H1 (cell line): ENCODE measurements around the gene GSX1. TPM values are rescaled to one million over a fixed set of nuclear protein-coding genes. Genes with fewer than 3 reads are reported as not detected.

Source experiments
- CTCF ChIA-PET: fragments of 300-600 bp; sonication (Branson Sonifier 250); formaldehyde crosslinking; loops from one replicate; lab custom pipeline; 2021; ENCODE audit not compliant: partially characterized antibody; lab: Charles Lee
- POLR2A ChIA-PET: fragments of 300-600 bp; sonication (Branson Sonifier 250); formaldehyde crosslinking; loops from one replicate; lab custom pipeline; 2021; ENCODE audit warnings: inconsistent platforms; ENCODE audit not compliant: partially characterized antibody; lab: Charles Lee
- DNase-seq, 2 experiments: peaks; one replicate each; pipeline versions ENCODE4 v3.0.0 to v3.0.0-alpha.2; 2010 to 2022; ENCODE audit warnings: low spot score in 2 of 2, low read depth in 1 of 2, mixed read lengths in 1 of 2
- FAIRE-seq: peaks from 2 replicates; lab custom pipeline; 2011; peaks lifted over from hg19 to GRCh38; lab: Jason Lieb, UNC
- H2AFZ ChIP-seq: 2 replicates; pipeline ENCODE4 v1.8.1; 2012; ENCODE audit warnings: low read length, inconsistent platforms
- H2AK5ac ChIP-seq: 2 replicates; pipeline ENCODE4 v1.6.1; 2013; ENCODE audit warnings: low read depth, low read length
- H2BK120ac ChIP-seq: replicated peaks from 2 replicates; pipeline ENCODE3; 2013; ENCODE audit warnings: low read depth, low read length, inconsistent platforms
- H2BK12ac ChIP-seq: 2 replicates; pipeline ENCODE4 v1.6.1; 2013; ENCODE audit warnings: low read depth, low read length
- H2BK15ac ChIP-seq: 2 replicates; pipeline ENCODE4 v1.6.1; 2013; ENCODE audit warnings: low read length
- H2BK20ac ChIP-seq: 2 replicates; pipeline ENCODE4 v1.6.1; 2013; ENCODE audit warnings: low read length
- H2BK5ac ChIP-seq: 2 replicates; pipeline ENCODE4 v1.6.1; 2013; ENCODE audit warnings: low read depth, low read length
- H3K14ac ChIP-seq: 2 replicates; pipeline ENCODE4 v1.6.1; 2013; ENCODE audit warnings: inconsistent platforms; ENCODE audit not compliant: insufficient read length
- H3K18ac ChIP-seq: 2 replicates; pipeline ENCODE4 v1.6.1; 2013; ENCODE audit warnings: low read length; ENCODE audit errors: extremely low read depth
- H3K23ac ChIP-seq: 2 replicates; pipeline ENCODE4 v1.6.1; 2013; ENCODE audit warnings: inconsistent platforms; ENCODE audit not compliant: insufficient read length
- H3K23me2 ChIP-seq: 2 replicates; pipeline ENCODE4 v1.6.1; 2013; ENCODE audit warnings: low read depth, low read length
- H3K27ac ChIP-seq: 2 replicates; pipeline ENCODE4 v1.6.1; 2011; ENCODE audit warnings: low read depth, low read length, inconsistent platforms
- H3K27me3 ChIP-seq, 4 experiments: replicated peaks in 1 of 4; 1 replicate in 1 of 4; 2 replicates in 3 of 4; pipeline versions ENCODE4 v1.6.1 to v1.8.1; 2011 to 2013; ENCODE audit warnings: low read length in 3 of 4, mild to moderate bottlenecking in 3 of 4, inconsistent platforms in 2 of 4, mixed read lengths in 2 of 4, moderate library complexity in 1 of 4; ENCODE audit not compliant: control insufficient read depth in 3 of 4, insufficient read depth in 3 of 4; ENCODE audit errors: extremely low read depth in 1 of 4
- H3K36me3 ChIP-seq, 4 experiments: 2 replicates each; pipeline versions ENCODE4 v1.6.1 to v1.8.1; 2011 to 2013; ENCODE audit warnings: mild to moderate bottlenecking in 4 of 4, low read length in 3 of 4, moderate library complexity in 2 of 4, control low read depth in 1 of 4, inconsistent platforms in 1 of 4; ENCODE audit not compliant: insufficient read depth in 4 of 4, control insufficient read depth in 2 of 4
- H3K4ac ChIP-seq: replicated peaks from 2 replicates; pipeline ENCODE3; 2013; ENCODE audit warnings: low read length, low read depth, mixed read lengths, inconsistent platforms; ENCODE audit not compliant: insufficient read length
- H3K4me1 ChIP-seq, 4 experiments: replicated peaks in 1 of 4; 1 replicate in 1 of 4; 2 replicates in 3 of 4; pipeline versions ENCODE4 v1.6.1 to v1.8.1; 2011 to 2013; ENCODE audit warnings: low read length in 3 of 4, inconsistent platforms in 2 of 4, mixed read lengths in 1 of 4; ENCODE audit not compliant: insufficient read depth in 4 of 4, control insufficient read depth in 3 of 4
- H3K4me2 ChIP-seq, 2 experiments: 2 replicates each; pipeline versions ENCODE4 v1.6.1 to v1.8.1; 2011 to 2013; ENCODE audit warnings: low read depth in 2 of 2, low read length in 2 of 2, control low read depth in 1 of 2, inconsistent platforms in 1 of 2, mild to moderate bottlenecking in 1 of 2; ENCODE audit not compliant: insufficient read depth in 1 of 2
- H3K4me3 ChIP-seq, 4 experiments: fragments of 200-600, 300-600 bp in 1 of 4; sonication (generic), shearing (Covaris generic), sonication (Bioruptor Twin) in 1 of 4; 2 replicates each; pipeline versions ENCODE4 v1.5.1 to v1.8.1; 2011 to 2016; ENCODE audit warnings: low read length in 4 of 4, low read depth in 3 of 4, control low read depth in 2 of 4, inconsistent platforms in 2 of 4, mild to moderate bottlenecking in 2 of 4, mixed read lengths in 1 of 4, moderate library complexity in 1 of 4; ENCODE audit not compliant: insufficient read depth in 2 of 4; ENCODE audit errors: extremely low read depth in 1 of 4
- H3K56ac ChIP-seq: replicated peaks from 2 replicates; pipeline ENCODE3; 2013; ENCODE audit warnings: low read depth, mild to moderate bottlenecking, mixed read lengths, low read length, inconsistent platforms; ENCODE audit not compliant: insufficient read length
- H3K79me1 ChIP-seq: 2 replicates; pipeline ENCODE4 v1.6.1; 2013; ENCODE audit warnings: low read depth, low read length, control low read depth
- H3K79me2 ChIP-seq, 2 experiments: 2 replicates each; pipeline versions ENCODE4 v1.6.1 to v1.8.1; 2012 to 2013; ENCODE audit warnings: low read length in 2 of 2, mild to moderate bottlenecking in 2 of 2, inconsistent platforms in 1 of 2; ENCODE audit not compliant: insufficient read depth in 2 of 2, control insufficient read depth in 1 of 2
- H3K9ac ChIP-seq, 4 experiments: replicated peaks in 1 of 4; 1 replicate in 1 of 4; 2 replicates in 3 of 4; pipeline versions ENCODE4 v1.6.1 to v1.8.1; 2011 to 2013; ENCODE audit warnings: low read depth in 3 of 4, low read length in 3 of 4, control low read depth in 2 of 4, mild to moderate bottlenecking in 2 of 4, moderate library complexity in 2 of 4, inconsistent platforms in 1 of 4; ENCODE audit errors: extremely low read depth in 1 of 4
- H3K9me3 ChIP-seq, 2 experiments: 2 replicates each; pipeline versions ENCODE4 v1.6.1 to v1.8.1; 2012 to 2013; ENCODE audit warnings: mild to moderate bottlenecking in 2 of 2, moderate library complexity in 2 of 2, control low read depth in 1 of 2, inconsistent platforms in 1 of 2, low read depth in 1 of 2, low read length in 1 of 2, mixed read lengths in 1 of 2; ENCODE audit not compliant: insufficient read depth in 2 of 2
- H4K20me1 ChIP-seq, 2 experiments: replicated peaks in 1 of 2; 2 replicates each; pipeline versions ENCODE3 to v1.8.1; 2011 to 2013; ENCODE audit warnings: inconsistent platforms in 2 of 2, low read length in 2 of 2, mild to moderate bottlenecking in 1 of 2; ENCODE audit not compliant: insufficient read depth in 2 of 2, control insufficient read depth in 1 of 2
- H4K5ac ChIP-seq: 2 replicates; pipeline ENCODE4 v1.6.1; 2013; ENCODE audit warnings: low read length, low read depth, mixed read lengths, inconsistent platforms; ENCODE audit not compliant: insufficient read length
- H4K8ac ChIP-seq: 2 replicates; pipeline ENCODE4 v1.8.0; 2013; ENCODE audit warnings: mild to moderate bottlenecking, moderate library complexity, low read length, inconsistent platforms; ENCODE audit not compliant: insufficient read depth; ENCODE audit errors: extremely low read depth
- H4K91ac ChIP-seq: replicated peaks from 2 replicates; pipeline ENCODE3; 2013; ENCODE audit warnings: low read length, mixed read lengths, inconsistent platforms; ENCODE audit not compliant: insufficient read length
- KDM1A ChIP-seq: fragments of 200-600, 300-600 bp; sonication (generic); IDR thresholded peaks from 2 replicates; pipeline ENCODE4 v1.7.1; 2016; ENCODE audit warnings: mild to moderate bottlenecking, low read length, borderline replicate concordance
- RAD21 ChIP-seq, 2 experiments: IDR thresholded peaks in 1 of 2; conservative IDR thresholded peaks in 1 of 2; 2 replicates each; pipeline ENCODE4 v1.6.1; 2011; ENCODE audit warnings: low read depth in 2 of 2, low read length in 2 of 2, improper control_type of control experiment in 1 of 2, inconsistent platforms in 1 of 2, mild to moderate bottlenecking in 1 of 2, moderate library complexity in 1 of 2
- SP1 ChIP-seq: IDR thresholded peaks from 2 replicates; pipeline ENCODE4 v1.6.1; 2011; ENCODE audit warnings: low read depth, low read length
- YY1 ChIP-seq: IDR thresholded peaks from 2 replicates; pipeline ENCODE4 v1.6.1; 2011; ENCODE audit warnings: low read depth, mild to moderate bottlenecking, low read length
- ZNF274 ChIP-seq: IDR thresholded peaks from 2 replicates; pipeline ENCODE4 v1.7.0; 2012; ENCODE audit warnings: low read length, borderline replicate concordance; ENCODE audit errors: extremely low read depth
- WGBS, 2 experiments: shearing (Covaris generic) in 1 of 2; methylation state at CpG; one replicate each; pipeline versions ENCODE4 v1.1.6 to v1.1.7; 2013 to 2015; ENCODE audit warnings: low lambda C conversion rate in 2 of 2, mixed read lengths in 2 of 2, inconsistent platforms in 1 of 2, low coverage in 1 of 2, missing lambda C conversion rate in 1 of 2; ENCODE audit not compliant: insufficient replicate concordance in 2 of 2, insufficient coverage in 1 of 2, insufficient read length in 1 of 2; ENCODE audit errors: extremely low coverage in 1 of 2, missing lambda C conversion rate in 1 of 2; 5-methylcytosine and 5-hydroxymethylcytosine counted together
- polyA plus RNA-seq, 7 experiments: library from polyadenylated mRNA; depleted of rRNA in 3 of 7; stranded (reverse) in 5 of 7; unstranded in 2 of 7; fragments of >200 nt in 5 of 7; fragments of 200-250 nt in 2 of 7; gene quantifications; 1 replicate in 5 of 7; 2 replicates in 1 of 7; 4 replicates in 1 of 7; pipeline versions ENCODE4 v1.2.1 to v1.2.3, GENCODE V29; 2011 to 2013; ENCODE audit warnings: missing spikeins in 2 of 7, mixed read lengths in 2 of 7
- total RNA-seq: library from RNA; stranded (reverse); fragmentation: NEBNext Ultra II Directional; extraction: Animal tissue kit (Norgen Biotek cat#: 25700); gene quantifications from 2 replicates; pipeline ENCODE4 v1.2.1, GENCODE V29; 2021
- TF ChIP-seq, protein P1 (sequence below), 3 experiments: IDR thresholded peaks; 1 replicate in 2 of 3; 2 replicates in 1 of 3; pipeline versions ENCODE4 v1.5.1 to v1.6.1; 2011; ENCODE audit warnings: low read length in 3 of 3, mild to moderate bottlenecking in 3 of 3, inconsistent platforms in 2 of 3, low read depth in 1 of 3, moderate library complexity in 1 of 3; ENCODE audit not compliant: insufficient read depth in 1 of 3; ENCODE audit errors: control extremely low read depth in 1 of 3

GSX1 gene
- total and polyA plus RNA-seq, 2 of the 8 experiments (the other 6 are each of a cell fraction or from before 2014, with no cell fraction given): not detected

DNA sequence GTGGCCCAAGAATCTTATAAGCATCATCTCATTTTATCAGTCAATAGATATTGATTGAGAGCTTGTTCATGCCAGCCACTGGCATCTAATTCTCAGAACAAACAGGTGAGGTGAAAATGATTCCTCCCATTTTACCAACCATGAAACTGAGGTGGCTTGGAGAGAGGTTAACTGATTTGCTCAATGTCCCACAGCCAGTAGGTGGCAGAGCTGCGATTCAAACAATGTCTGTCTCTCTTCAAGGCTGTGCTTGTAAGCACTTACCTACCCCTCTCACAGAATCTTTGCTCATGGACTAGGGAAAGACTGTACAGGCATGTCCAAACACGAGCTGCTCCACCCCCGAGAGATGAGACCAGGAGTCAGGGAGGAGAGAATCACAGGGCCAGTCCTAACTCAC, 21.5 kb upstream of the GSX1 start:
- Histone ChIP-seq H3K79me2 (no peaks in the 10 kb centered on the region), H3K4me2 (no peak overlapping the region), H3K4me1 (no peaks in the 10 kb centered on the region)
- POLR2A ChIA-PET: no interaction called here
- TF ChIP-seq SP1: no peak
- peak; percentile 49; the same call in 1 of the 2 replicates for TF ChIP-seq YY1
- TF ChIP-seq RAD21 (IDR thresholded peaks at IDR 0.05 in 1 of 2, conservative IDR thresholded peaks at IDR 0.05 in 1 of 2; ENCODE audit: low read depth in 2 of 2, low read length in 2 of 2): peak; percentile 79 to 83
- TF ChIP-seq, protein P1, sequence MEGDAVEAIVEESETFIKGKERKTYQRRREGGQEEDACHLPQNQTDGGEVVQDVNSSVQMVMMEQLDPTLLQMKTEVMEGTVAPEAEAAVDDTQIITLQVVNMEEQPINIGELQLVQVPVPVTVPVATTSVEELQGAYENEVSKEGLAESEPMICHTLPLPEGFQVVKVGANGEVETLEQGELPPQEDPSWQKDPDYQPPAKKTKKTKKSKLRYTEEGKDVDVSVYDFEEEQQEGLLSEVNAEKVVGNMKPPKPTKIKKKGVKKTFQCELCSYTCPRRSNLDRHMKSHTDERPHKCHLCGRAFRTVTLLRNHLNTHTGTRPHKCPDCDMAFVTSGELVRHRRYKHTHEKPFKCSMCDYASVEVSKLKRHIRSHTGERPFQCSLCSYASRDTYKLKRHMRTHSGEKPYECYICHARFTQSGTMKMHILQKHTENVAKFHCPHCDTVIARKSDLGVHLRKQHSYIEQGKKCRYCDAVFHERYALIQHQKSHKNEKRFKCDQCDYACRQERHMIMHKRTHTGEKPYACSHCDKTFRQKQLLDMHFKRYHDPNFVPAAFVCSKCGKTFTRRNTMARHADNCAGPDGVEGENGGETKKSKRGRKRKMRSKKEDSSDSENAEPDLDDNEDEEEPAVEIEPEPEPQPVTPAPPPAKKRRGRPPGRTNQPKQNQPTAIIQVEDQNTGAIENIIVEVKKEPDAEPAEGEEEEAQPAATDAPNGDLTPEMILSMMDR (IDR thresholded peaks at IDR 0.05; ENCODE audit: control extremely low read depth in 1 of 3, insufficient read depth in 1 of 3, low read depth in 1 of 3, low read length in 3 of 3): peak; percentile 35 to 89 (median 84)
- peak; percentile 83 for TF ChIP-seq KDM1A
- TF ChIP-seq ZNF274: no peak
- TF ChIP-seq, all 59 proteins: peak for 4
- Histone ChIP-seq H2BK15ac (no peak overlapping the region), H2AK5ac (no peak overlapping the region), H4K91ac (no peak overlapping the region), H3K79me1 (no peaks in the 10 kb centered on the region), H2AFZ (no peak overlapping the region), H3K23me2 (no peaks in the 10 kb centered on the region), H2BK120ac (no peak overlapping the region), H3K18ac (no peak overlapping the region), H3K27me3 (peaks cover 0 to 3% (median 0%) of the 10 kb centered on the region in 4 experiments; a peak in 3 of 7 replicates), H3K9me3 (no peaks in the 10 kb centered on the region), H3K9ac (no peak overlapping the region), H2BK20ac (no peak overlapping the region), H3K4ac (no peak overlapping the region), H4K8ac (no peak overlapping the region), H2BK5ac (no peak overlapping the region), H3K36me3 (no peaks in the 10 kb centered on the region), H3K27ac (no peak overlapping the region), H4K20me1 (no peaks in the 10 kb centered on the region), H4K5ac (no peak overlapping the region), H2BK12ac (no peak overlapping the region), H3K4me3 (no peak overlapping the region), H3K14ac (no peak overlapping the region), H3K23ac (no peak overlapping the region), H3K56ac (no peak overlapping the region)
- 26% methylated on average over 3 of the region's 3 CpGs; no CpG with 5 or more reads in 1 of the 2 experiments for WGBS, 2 experiments
- FAIRE-seq (peak; percentile 98), DNase-seq (no peak)
- CTCF ChIA-PET: interaction anchor here (0.8 to 13.5 kb wide), 29 partner anchors 9 to 398 kb away, joined by 3 to 241 read pairs (median 5); no protein-coding TSS in a partner anchor
